ENCODE measurements around the gene SLC5A11.

The SLC5A11 gene

GRCh38 chr16:24873028-24873427 lies 27.3 kb downstream of the SLC5A11 start:
- in situ Hi-C loops (cut with HindIII; ENCODE audit: low pct_ligation_motif_present, low sequenced_read_pairs) = no loop called here
- no peak overlapping the region for H3K27ac ChIP-seq
- H3K36me3 ChIP-seq (replicated peaks) = no peaks in the 10 kb centered on the region
- no peaks in the 10 kb centered on the region for H3K27me3 ChIP-seq (replicated peaks)
- DNase-seq = no peak
- TF ChIP-seq CTCF (IDR thresholded peaks at IDR 0.05; ENCODE audit: low read depth, low read length, missing control alignments) = no peak
- no peak overlapping the region for H3K4me3 ChIP-seq (ENCODE audit: low read depth, low read length)

DNA sequence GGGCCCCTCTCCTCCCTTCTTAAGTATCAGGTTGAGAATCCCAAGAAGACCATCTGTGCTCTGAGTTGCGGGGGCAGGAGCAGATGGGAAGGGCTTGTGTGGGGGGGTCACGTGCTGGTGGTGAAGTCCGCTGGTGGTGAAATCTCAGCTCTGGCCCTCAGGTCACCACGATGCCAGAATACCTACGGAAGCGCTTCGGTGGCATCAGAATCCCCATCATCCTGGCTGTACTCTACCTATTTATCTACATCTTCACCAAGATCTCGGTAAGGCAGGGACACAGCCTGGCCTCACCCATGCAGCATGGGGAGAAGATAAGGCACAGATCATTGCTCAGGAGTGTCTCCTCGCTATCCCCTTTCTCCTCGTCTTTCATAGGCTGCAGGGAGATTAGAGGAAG lies 29.7 kb downstream of the SLC5A11 start:
- no peaks in the 10 kb centered on the region for H3K36me3 ChIP-seq (replicated peaks)
- no peak for TF ChIP-seq CTCF (IDR thresholded peaks at IDR 0.05; ENCODE audit: low read depth, low read length, missing control alignments)

GRCh38 chr16:24876231-24876630 lies 30.5 kb downstream of the SLC5A11 start:
- Histone ChIP-seq H3K4me3 (ENCODE audit: low read depth, low read length) (no peak overlapping the region), H3K27ac (no peak overlapping the region)
- DNase-seq = no peak

More for the DNA sequence above, 29.7 kb downstream of the SLC5A11 start:
- Histone ChIP-seq H3K27ac (no peak overlapping the region), H3K4me3 (ENCODE audit: low read depth, low read length) (no peak overlapping the region), H3K27me3 (replicated peaks) (no peaks in the 10 kb centered on the region)
- in situ Hi-C loops (cut with HindIII; ENCODE audit: low pct_ligation_motif_present, low sequenced_read_pairs) = no loop called here
- DNase-seq = no peak

GRCh38 chr16:24879684-24880083 lies 33.9 kb downstream of the SLC5A11 start:
- in situ Hi-C loops (cut with HindIII; ENCODE audit: low pct_ligation_motif_present, low sequenced_read_pairs) = no loop called here
- Histone ChIP-seq H3K4me3 (ENCODE audit: low read depth, low read length) (no peak overlapping the region), H3K36me3 (replicated peaks) (no peaks in the 10 kb centered on the region), H3K27ac (no peak overlapping the region), H3K27me3 (replicated peaks) (no peaks in the 10 kb centered on the region)
- TF ChIP-seq CTCF (IDR thresholded peaks at IDR 0.05; ENCODE audit: low read depth, low read length, missing control alignments) = no peak
- DNase-seq = no peak

More at GRCh38 chr16:24876231-24876630, 30.5 kb downstream of the SLC5A11 start:
- Histone ChIP-seq H3K36me3 (replicated peaks) (no peaks in the 10 kb centered on the region), H3K27me3 (replicated peaks) (no peaks in the 10 kb centered on the region)
- in situ Hi-C loops (cut with HindIII; ENCODE audit: low pct_ligation_motif_present, low sequenced_read_pairs) = no loop called here
- no peak for TF ChIP-seq CTCF (IDR thresholded peaks at IDR 0.05; ENCODE audit: low read depth, low read length, missing control alignments)

DNA sequence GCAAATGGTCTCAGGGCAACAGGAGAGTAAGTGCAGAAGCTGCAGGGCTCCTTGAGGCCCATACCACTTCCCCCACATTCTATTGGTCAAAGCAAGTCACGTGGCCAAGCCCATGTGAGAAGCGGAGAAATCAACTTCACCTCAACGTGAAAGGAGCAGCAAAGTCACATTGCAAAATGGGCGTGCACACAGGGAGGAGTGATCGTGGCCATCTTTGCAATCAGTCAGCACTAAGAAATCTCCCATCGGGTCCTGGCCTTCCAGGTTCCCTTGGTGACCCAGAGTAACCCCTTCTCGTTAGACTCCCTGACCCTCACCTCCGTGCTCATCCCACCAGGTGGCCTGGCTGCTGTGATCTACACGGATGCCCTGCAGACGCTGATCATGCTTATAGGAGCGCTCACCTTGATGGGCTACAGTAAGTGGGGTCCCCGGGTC lies 38.0 kb downstream of the SLC5A11 start:
- in situ Hi-C loops (cut with HindIII; ENCODE audit: low pct_ligation_motif_present, low sequenced_read_pairs) = no loop called here
- Histone ChIP-seq H3K27me3 (replicated peaks) (no peaks in the 10 kb centered on the region), H3K27ac (no peak overlapping the region), H3K4me3 (ENCODE audit: low read depth, low read length) (no peak overlapping the region), H3K36me3 (replicated peaks) (no peaks in the 10 kb centered on the region)
- no peak for TF ChIP-seq CTCF (IDR thresholded peaks at IDR 0.05; ENCODE audit: low read depth, low read length, missing control alignments)
- no peak for DNase-seq

DNA sequence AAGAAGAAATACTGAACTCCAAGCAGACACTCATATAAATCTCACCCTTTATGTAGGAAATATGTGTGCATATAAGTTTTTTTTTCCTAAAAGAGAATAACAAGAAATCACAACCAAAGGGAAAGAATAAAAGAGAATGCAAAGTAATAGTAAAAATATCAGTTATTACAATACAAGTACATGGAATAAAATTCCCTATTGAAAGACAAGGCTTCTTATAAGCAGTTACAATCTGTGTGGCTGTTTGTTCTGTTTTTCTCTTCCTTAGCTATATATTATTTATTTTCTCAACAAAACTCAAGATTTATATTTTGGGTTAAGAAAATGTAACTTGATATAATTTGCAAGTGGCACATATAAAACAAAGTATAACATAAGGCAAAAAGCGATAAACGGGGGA lies 41.7 kb downstream of the SLC5A11 start:
- H3K36me3 ChIP-seq (replicated peaks) = no peaks in the 10 kb centered on the region
- H3K27ac ChIP-seq = no peak overlapping the region
- TF ChIP-seq CTCF (IDR thresholded peaks at IDR 0.05; ENCODE audit: low read depth, low read length, missing control alignments) = no peak
- H3K27me3 ChIP-seq (replicated peaks) = no peaks in the 10 kb centered on the region
- no peak for DNase-seq
- in situ Hi-C loops (cut with HindIII; ENCODE audit: low pct_ligation_motif_present, low sequenced_read_pairs) = no loop called here
- H3K4me3 ChIP-seq (ENCODE audit: low read depth, low read length) = no peak overlapping the region

Measured in brain microvascular endothelial cell (primary cell).